ENCODE data around the gene RBM39.
A peak's percentile ranks its signal among the peaks of the same experiment; 100 is the strongest.
"Not testable (repeated sequence)": the region's sequence is repeated elsewhere in the genome, so short reads cannot be mapped to it uniquely, and the experiment has no call there.

RBM39 gene

DNA sequence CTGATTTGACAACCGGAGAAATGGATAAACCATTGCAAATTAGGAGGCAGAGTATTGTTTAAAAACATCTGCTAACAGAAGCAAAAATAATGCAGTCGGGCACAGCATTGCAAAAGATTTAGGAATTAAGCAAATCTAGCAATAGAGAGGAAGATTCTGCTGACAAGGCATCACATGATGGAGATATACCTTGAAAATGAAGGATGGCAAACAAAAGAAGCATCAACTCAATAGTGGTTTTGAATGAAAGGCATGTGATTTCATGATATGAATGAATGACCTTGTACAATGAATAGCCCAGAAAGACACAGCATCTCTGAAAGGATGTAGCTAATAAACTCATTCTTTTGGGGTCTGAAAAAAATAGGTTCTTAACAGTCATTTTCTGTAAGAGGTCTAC lies 8.6 kb upstream of the RBM39 start:
- no peak for DNase-seq

- DNase-seq, result not testable (repeated sequence)
Measured at GRCh38 chr20:35744492-35744841, 2.4 kb upstream of the RBM39 start.

- peak in 1 of 2 donors; percentile 27 for DNase-seq
Measured at GRCh38 chr20:35743693-35744491, 1.8 kb upstream of the RBM39 start.

DNA sequence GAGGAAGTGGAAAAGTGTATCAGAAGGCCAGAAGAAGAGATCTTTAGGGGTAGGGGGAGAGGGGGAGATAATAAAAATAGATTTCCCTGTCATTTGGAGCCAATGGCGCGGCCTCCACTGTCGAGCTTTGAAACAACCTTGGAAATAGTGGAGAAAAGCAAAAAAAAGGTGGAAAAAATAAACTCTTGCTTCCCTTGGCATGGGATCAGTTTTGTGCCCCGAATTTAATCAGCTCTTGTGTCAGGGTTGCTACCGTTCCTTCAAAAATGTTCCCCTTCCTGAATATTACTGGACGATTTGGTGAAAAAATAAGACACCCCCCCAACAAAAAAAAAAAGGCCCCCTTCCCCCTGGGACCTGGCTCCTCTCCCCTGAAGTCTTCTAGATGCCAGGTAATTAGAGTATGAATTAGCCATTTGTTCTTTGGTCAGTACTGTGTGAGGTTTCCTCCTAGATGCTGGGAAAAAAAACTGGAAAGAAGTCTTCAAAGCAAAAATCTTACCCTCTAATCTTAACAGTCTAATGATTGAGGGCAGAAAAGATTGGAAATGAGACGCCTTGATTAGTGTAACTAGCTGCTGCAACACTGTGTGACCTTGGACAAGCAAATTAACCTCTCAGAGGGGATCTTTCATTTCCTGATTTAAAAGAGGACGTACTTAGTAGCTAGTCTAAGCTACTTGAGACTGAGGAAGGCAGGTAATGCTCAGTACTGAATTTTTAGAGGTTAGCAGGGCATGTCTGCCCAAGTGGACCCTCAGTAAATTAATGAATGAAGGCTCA lies 872 bp upstream of the RBM39 start:
- DNase-seq, result no peak

- DNase-seq, result no peak
Measured at GRCh38 chr20:35739294-35740163, 2.5 kb downstream of the RBM39 start.

- DNase-seq, result no peak
Measured at GRCh38 chr20:35738410-35739179, 3.5 kb downstream of the RBM39 start.

DNA sequence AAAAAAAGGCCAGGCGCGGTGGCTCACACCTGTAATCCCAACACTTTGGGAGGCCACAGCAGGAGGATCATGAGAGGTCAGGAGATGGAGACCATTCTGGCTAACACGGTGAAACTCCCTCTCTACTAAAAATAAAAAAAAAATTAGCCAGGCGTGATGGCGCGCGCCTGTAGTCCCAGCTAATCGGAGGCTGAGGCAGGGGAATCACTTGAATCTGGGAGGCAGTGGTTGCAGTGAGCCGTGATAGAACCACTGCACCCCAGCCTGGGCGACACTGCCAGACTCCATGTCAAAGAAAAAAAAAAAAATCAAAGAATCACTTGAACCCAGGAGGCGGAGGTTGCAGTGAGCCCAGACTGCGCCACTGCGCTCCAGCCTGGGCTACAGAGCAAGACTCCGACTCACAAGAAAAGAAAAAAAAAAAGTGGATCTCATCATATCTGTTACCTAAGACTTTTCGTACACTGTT lies 4.2 kb downstream of the RBM39 start:
- DNase-seq, result no peak

GRCh38 chr20:35735826-35736470 lies 6.1 kb downstream of the RBM39 start:
- no peak for DNase-seq

GRCh38 chr20:35734777-35735649 lies 7.0 kb downstream of the RBM39 start:
- no peak for DNase-seq

DNA sequence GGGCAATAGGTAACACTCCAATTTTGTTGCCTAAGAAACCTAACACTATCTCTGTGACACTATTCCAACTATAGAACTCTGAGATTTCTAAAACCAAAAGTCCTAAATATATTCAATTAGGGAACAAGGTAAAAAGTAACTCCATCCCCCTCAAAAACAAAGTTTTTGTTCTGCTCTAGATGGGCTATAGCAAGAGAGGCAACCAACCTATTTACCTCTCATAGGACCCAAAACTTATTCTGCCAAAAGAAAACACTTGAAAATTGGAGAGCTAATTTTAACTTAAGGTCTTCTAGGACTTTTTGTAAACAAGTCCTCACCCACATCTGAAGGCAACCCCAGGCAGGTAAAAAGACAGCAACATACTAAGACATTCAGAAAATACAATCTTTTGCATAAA lies 7.7 kb downstream of the RBM39 start:
- DNase-seq, result no peak

- DNase-seq, result no peak
Measured at GRCh38 chr20:35732644-35732982, 9.4 kb downstream of the RBM39 start.

DNA sequence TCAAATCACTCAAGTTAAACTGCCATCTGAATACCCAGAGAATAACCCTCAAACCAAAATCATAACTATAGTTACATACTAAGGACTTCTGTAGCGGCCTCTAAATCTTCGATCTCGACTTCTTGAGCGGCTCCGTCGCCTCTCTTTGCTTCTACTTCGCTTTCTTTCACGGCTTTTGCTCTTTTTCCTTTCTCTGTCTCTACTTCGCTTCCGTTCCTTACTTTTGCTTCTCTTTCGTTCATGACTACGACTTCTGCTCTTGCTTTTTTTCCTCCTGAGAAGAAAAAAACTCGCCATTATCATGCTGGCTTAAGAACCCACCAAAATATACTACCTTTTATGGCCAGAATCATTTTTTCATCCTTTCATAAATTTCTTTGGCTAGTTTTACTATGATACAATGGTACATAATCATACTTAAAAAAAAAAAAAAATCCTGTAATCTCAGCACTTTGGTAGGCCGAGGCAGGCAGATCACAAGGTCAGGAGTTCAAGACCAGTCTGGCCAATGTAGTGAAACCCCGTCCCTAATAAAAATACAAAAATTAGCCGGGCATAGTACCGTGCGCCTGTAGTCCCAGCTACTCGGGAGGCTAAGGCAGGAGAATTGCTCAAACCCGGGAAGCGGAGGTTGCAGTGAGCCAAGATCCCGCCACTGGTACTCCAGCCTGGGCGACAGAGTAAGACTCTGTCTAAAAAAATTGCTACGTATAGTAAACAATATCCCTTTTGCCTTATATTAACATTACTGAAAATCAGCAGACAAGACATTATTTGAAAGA lies 10.0 kb downstream of the RBM39 start:
- DNase-seq, result no peak

DNA sequence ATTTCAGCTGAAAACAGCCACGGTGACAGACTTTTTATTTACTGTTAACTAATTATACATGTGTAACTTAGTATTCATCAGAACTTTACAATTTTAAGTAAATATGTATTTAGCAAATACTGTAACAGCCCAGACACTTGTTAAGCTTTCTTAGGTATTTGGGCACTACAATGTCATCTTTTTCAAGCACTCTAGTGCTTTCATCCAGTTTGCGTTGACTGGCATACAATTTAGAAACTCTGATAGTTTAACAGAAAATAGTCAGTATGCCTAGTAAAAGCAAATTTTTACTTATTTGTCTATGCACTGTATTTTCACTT lies 10.6 kb downstream of the RBM39 start:
- no peak for DNase-seq

DNA sequence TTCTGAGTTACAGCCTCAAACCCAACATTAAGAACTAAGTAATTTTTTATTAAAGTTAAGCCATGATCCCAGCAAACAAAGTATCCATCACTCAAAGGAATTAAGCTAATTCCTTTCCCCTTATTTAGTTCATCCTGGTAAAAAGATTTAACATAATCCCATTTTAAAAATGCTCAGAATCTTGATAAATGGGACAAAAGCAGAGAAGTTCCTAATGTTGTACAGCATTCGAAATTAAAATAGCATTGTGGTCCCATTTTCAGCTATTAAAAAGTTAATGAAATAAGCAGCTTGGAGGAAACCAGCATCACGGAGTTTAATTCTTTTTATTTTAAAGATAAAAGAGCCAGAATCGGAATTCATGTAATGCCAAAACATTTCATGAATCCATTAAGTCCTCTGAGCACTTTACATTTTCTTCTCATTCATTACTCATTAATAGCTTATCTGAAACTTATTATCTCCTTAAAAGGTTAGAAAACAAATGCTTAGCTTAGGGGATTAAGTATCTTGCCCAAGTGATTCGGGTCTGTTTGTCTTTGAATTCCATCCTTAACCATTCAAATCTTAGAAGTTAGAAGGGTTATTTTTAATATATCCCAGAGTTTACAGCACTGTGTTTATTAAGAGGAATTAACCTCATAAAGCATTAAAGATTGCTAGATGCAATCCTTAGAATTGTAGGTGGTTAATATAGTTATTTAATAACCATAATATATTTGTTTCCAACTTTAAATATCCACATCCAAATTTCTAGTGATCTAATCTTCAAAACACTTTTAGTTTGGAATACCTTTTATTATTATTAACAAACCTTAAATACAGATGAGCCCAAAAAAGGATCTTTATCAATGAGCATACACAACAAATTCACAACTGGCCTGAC lies 11.2 kb downstream of the RBM39 start:
- no peak for DNase-seq

DNA sequence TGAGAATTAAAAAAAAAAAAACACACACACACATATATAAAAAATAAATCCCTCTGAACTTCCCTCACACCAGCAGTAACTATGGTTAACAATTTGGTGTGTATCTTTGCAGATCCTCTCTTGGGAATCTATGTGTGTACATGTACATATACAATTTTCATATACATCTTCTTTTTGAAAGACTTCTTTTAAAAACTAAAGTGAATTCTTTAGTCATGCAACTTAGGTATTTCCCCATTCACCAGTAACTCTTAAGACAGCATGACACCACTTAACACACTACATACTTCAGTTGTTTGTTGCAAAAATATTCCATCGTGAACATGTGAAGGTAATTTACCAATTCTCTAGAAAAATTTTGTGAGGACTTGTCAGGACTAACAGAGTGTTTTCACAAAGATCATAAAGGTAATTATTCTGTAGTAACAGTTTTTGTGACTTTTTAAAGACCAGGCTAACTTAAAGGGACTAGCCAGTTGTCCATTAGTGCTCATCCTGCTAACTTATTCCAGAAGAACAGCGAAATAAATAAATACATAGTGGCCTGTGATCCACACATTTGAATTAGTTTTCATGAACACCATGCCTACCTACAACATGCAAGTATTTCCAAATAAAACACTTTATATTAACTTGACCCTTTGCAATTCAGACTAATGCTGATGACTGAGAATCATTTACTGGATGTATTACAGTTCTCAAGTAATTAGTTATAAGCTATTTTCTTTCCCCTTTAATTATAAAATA lies 12.1 kb downstream of the RBM39 start:
- no peak for DNase-seq

- no peak for DNase-seq
Measured at GRCh38 chr20:35729283-35729807, 12.7 kb downstream of the RBM39 start.

DNA sequence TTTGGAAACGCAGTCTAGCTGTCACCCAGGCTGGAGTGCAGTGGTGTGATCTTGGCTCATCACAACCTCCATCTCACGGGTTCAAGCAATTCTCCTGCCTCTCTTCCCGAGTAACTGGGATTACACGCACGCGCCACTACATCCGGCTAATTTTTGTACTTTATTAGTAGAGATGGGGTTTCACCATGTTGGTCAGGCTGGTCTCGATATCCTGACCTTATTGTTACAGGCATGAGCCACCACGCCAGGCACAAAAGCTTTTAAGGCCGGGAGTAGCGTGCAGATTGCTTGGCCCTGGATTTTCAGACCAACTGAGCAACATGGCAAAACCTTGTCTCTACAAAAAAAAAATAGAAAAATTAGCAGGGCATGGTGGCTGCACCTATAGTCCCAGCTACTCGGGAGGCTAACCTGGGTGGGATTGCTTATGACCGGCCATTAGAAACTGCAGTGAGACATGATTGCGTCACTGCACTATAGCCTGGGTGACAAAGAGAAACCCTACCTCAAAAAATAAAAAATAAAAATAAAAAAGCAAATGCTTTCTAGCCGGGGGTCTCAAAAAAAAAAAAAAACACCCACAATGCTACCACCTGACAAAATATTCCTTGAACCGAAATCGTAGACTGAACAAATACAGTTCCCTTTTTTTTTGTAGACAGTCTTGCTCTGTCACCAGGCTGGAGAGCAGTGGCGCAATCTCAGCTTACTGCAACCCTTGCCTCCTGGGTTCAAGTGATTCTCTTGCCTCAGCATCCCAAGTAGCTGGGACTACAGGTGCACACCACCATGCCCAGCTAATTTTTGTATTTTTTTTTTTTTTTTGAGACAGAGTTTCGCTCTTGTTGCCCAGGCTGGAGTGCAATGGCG lies 15.0 kb downstream of the RBM39 start:
- no peak for DNase-seq
